SK-N-SH (cell line): ENCODE measurements around the gene BNC2. TPM values are rescaled to one million over a fixed set of nuclear protein-coding genes. Genes with fewer than 3 reads are reported as not detected.

Source experiments
- CTCF ChIA-PET: fragments of 300-600, 350-600 bp; formaldehyde crosslinking; extraction: SDS; loops from one replicate; lab custom pipeline; 2021; lab: Yijun Ruan, JAX
- POLR2A ChIA-PET: fragments of 350-600 bp; sonication (Branson Sonifier 250); formaldehyde crosslinking; extraction: SDS; loops from one replicate; lab custom pipeline; 2020; ENCODE audit warnings: antibody characterized with exemption, inconsistent platforms; lab: Yijun Ruan, JAX
- DNase-seq: peaks from one replicate; pipeline ENCODE4 v3.0.0; 2012
- H2AFZ ChIP-seq: fragments of 200-600 bp; sonication (generic); 2 replicates; pipeline ENCODE4 v1.8.1; 2016; ENCODE audit warnings: antibody characterized with exemption, mild to moderate bottlenecking, low read depth
- H3F3A ChIP-seq: fragments of 200-600 bp; sonication (generic); replicated peaks from 2 replicates; pipeline ENCODE3; 2016; ENCODE audit warnings: antibody characterized with exemption, mild to moderate bottlenecking; ENCODE audit not compliant: insufficient read depth
- H3K27ac ChIP-seq, 2 experiments: fragments of 200-500 bp in 1 of 2; fragments of 200-600 bp in 1 of 2; sonication (Bioruptor generic) in 1 of 2; sonication (generic), shearing (Covaris generic) in 1 of 2; 2 replicates each; pipeline versions ENCODE4 v1.5.1 to v1.6.1; 2014 to 2016; ENCODE audit warnings: low read depth in 2 of 2, inconsistent platforms in 1 of 2, low read length in 1 of 2, mild to moderate bottlenecking in 1 of 2, mixed read lengths in 1 of 2
- H3K27me3 ChIP-seq: fragments of 200-600 bp; sonication (generic), shearing (Covaris generic); 2 replicates; pipeline ENCODE4 v1.6.1; 2016; ENCODE audit warnings: mixed run types; ENCODE audit not compliant: insufficient read depth
- H3K36me3 ChIP-seq, 2 experiments: fragments of 200-500 bp in 1 of 2; fragments of 200-600 bp in 1 of 2; sonication (Bioruptor generic) in 1 of 2; sonication (generic) in 1 of 2; replicated peaks in 1 of 2; 2 replicates each; pipeline versions ENCODE3 to v1.5.1; 2014 to 2016; ENCODE audit warnings: low read length in 1 of 2, mild to moderate bottlenecking in 1 of 2; ENCODE audit not compliant: insufficient read depth in 2 of 2, control insufficient read depth in 1 of 2
- H3K4me1 ChIP-seq, 2 experiments: fragments of 200-500 bp in 1 of 2; fragments of 200-600 bp in 1 of 2; sonication (Bioruptor generic) in 1 of 2; sonication (generic), shearing (Covaris generic) in 1 of 2; 2 replicates each; pipeline versions ENCODE4 v1.5.1 to v1.6.1; 2014 to 2016; ENCODE audit warnings: low read depth in 1 of 2, low read length in 1 of 2, mixed run types in 1 of 2; ENCODE audit not compliant: insufficient read depth in 2 of 2, control insufficient read depth in 1 of 2
- H3K4me2 ChIP-seq: fragments of 200-600 bp; sonication (generic), shearing (Covaris generic); 2 replicates; pipeline ENCODE4 v1.6.1; 2017; ENCODE audit warnings: mixed run types
- H3K4me3 ChIP-seq, 2 experiments: fragments of 200-500 bp in 1 of 2; fragments of 200-600 bp in 1 of 2; sonication (Bioruptor generic) in 1 of 2; sonication (generic), shearing (Covaris generic) in 1 of 2; 2 replicates each; pipeline versions ENCODE4 v1.5.1 to v1.8.1; 2014 to 2016; ENCODE audit warnings: low read depth in 2 of 2, inconsistent platforms in 1 of 2, low read length in 1 of 2, mild to moderate bottlenecking in 1 of 2, mixed read lengths in 1 of 2, moderate library complexity in 1 of 2
- H3K79me2 ChIP-seq: fragments of 200-600 bp; sonication (generic); 2 replicates; pipeline ENCODE4 v1.8.1; 2017; ENCODE audit warnings: mild to moderate bottlenecking; ENCODE audit not compliant: insufficient read depth
- H3K9ac ChIP-seq: fragments of 200-600 bp; sonication (generic); 2 replicates; pipeline ENCODE4 v1.6.1; 2017; ENCODE audit warnings: mixed run types
- H3K9me2 ChIP-seq: fragments of 200-600 bp; sonication (generic); 2 replicates; pipeline ENCODE4 v1.6.1; 2017; ENCODE audit warnings: mixed run types
- H3K9me3 ChIP-seq: fragments of 200-600 bp; sonication (generic); 2 replicates; pipeline ENCODE4 v1.6.1; 2017; ENCODE audit warnings: mixed run types, mild to moderate bottlenecking, moderate library complexity
- H4K20me1 ChIP-seq: fragments of 200-600 bp; sonication (generic); 2 replicates; pipeline ENCODE4 v1.6.1; 2017; ENCODE audit warnings: mild to moderate bottlenecking, mixed run types; ENCODE audit not compliant: insufficient read depth
- CHD2 ChIP-seq: fragments of 150-350 bp; IDR thresholded peaks from 2 replicates; pipeline ENCODE4 v1.6.1; 2018; ENCODE audit warnings: low read length; ENCODE audit not compliant: partially characterized antibody
- ELF1 ChIP-seq: IDR thresholded peaks from 2 replicates; pipeline ENCODE4 v1.4.0; 2012
- EZH2phosphoT487 ChIP-seq: fragments of 200-600 bp; sonication (generic); IDR thresholded peaks from 2 replicates; pipeline ENCODE4 v1.6.1; 2017; ENCODE audit warnings: low read depth, mixed run types, mild to moderate bottlenecking, antibody characterized with exemption, moderate library complexity, borderline replicate concordance
- FOXM1 ChIP-seq: IDR thresholded peaks from 2 replicates; pipeline ENCODE4 v1.4.0; 2012; ENCODE audit warnings: low read depth, mild to moderate bottlenecking
- GABPA ChIP-seq: IDR thresholded peaks from 2 replicates; pipeline ENCODE4 v1.4.0; 2012; ENCODE audit warnings: low read depth, mild to moderate bottlenecking
- IRF3 ChIP-seq: fragments of 150-350 bp; IDR thresholded peaks from 2 replicates; pipeline ENCODE4 v1.6.1; 2016; ENCODE audit warnings: mild to moderate bottlenecking, low read depth, low read length
- POLR2AphosphoS5 ChIP-seq: IDR thresholded peaks from 2 replicates; pipeline ENCODE4 v1.6.1; 2012; ENCODE audit warnings: low read depth, low read length
- SIN3A ChIP-seq: IDR thresholded peaks from 2 replicates; pipeline ENCODE4 v1.6.1; 2012; ENCODE audit warnings: low read depth, mild to moderate bottlenecking, low read length, moderate library complexity, borderline replicate concordance
- TAF1 ChIP-seq: IDR thresholded peaks from 2 replicates; pipeline ENCODE4 v1.6.1; 2012; ENCODE audit warnings: low read depth, mild to moderate bottlenecking, low read length, moderate library complexity, borderline replicate concordance
- TCF12 ChIP-seq: IDR thresholded peaks from 2 replicates; pipeline ENCODE4 v1.4.0; 2012
- WGBS: methylation state at CpG from one replicate; pipeline ENCODE4 v1.1.6; 2017; ENCODE audit warnings: low lambda C conversion rate; 5-methylcytosine and 5-hydroxymethylcytosine counted together
- polyA plus RNA-seq, 3 experiments: library from polyadenylated mRNA; depleted of rRNA; stranded (reverse); fragments of >200 nt; gene quantifications; 2 replicates each; pipeline ENCODE4 v1.2.3, GENCODE V29; 2012
- TF ChIP-seq, protein P1 (sequence below): fragments of 150-350 bp; IDR thresholded peaks from 2 replicates; pipeline ENCODE4 v1.6.1; 2017; ENCODE audit warnings: antibody characterized with exemption, low read length, low read depth, borderline replicate concordance
- TF ChIP-seq, protein P2 (sequence below): fragments of 200-600 bp; sonication (generic); IDR thresholded peaks from 2 replicates; pipeline ENCODE4 v1.6.1; 2017; ENCODE audit warnings: antibody characterized with exemption, mild to moderate bottlenecking, moderate library complexity
- TF ChIP-seq, protein P3 (sequence below): IDR thresholded peaks from 2 replicates; pipeline ENCODE4 v1.4.0; 2012; ENCODE audit warnings: low read depth

The BNC2 gene
- polyA plus RNA-seq, 1 of the 3 experiments (the other 2 are of a cell fraction): 8.8 TPM

GRCh38 chr9:16627967-16628366, 242.5 kb downstream of the BNC2 start (continued):
- TF ChIP-seq, protein P1, sequence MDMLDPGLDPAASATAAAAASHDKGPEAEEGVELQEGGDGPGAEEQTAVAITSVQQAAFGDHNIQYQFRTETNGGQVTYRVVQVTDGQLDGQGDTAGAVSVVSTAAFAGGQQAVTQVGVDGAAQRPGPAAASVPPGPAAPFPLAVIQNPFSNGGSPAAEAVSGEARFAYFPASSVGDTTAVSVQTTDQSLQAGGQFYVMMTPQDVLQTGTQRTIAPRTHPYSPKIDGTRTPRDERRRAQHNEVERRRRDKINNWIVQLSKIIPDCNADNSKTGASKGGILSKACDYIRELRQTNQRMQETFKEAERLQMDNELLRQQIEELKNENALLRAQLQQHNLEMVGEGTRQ: no peak
- TF ChIP-seq ELF1: no peak
- TF ChIP-seq, protein P2, sequence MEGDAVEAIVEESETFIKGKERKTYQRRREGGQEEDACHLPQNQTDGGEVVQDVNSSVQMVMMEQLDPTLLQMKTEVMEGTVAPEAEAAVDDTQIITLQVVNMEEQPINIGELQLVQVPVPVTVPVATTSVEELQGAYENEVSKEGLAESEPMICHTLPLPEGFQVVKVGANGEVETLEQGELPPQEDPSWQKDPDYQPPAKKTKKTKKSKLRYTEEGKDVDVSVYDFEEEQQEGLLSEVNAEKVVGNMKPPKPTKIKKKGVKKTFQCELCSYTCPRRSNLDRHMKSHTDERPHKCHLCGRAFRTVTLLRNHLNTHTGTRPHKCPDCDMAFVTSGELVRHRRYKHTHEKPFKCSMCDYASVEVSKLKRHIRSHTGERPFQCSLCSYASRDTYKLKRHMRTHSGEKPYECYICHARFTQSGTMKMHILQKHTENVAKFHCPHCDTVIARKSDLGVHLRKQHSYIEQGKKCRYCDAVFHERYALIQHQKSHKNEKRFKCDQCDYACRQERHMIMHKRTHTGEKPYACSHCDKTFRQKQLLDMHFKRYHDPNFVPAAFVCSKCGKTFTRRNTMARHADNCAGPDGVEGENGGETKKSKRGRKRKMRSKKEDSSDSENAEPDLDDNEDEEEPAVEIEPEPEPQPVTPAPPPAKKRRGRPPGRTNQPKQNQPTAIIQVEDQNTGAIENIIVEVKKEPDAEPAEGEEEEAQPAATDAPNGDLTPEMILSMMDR: no peak

- Histone ChIP-seq H3K27ac (peak overlapping the region; percentile 83 to 86), H3K9me2 (no peaks in the 10 kb centered on the region), H3K4me2 (peak overlapping the region; percentile 57; the same call in 1 of the 2 replicates), H3K4me3 (no peak overlapping the region), H3K4me1 (peaks cover 28 to 44% of the 10 kb centered on the region in 2 experiments), H3K9ac (peak overlapping the region; percentile 29; the same call in 1 of the 2 replicates), H2AFZ (no peak overlapping the region), H3K36me3 (peaks cover 0 to 4% of the 10 kb centered on the region in 2 experiments), H3F3A (peaks cover 35% of the 10 kb centered on the region), H3K9me3 (no peaks in the 10 kb centered on the region), H4K20me1 (no peaks in the 10 kb centered on the region), H3K79me2 (peaks cover 45% of the 10 kb centered on the region), H3K27me3 (no peaks in the 10 kb centered on the region)
- 57% methylated on average over 2 of the region's 2 CpGs for WGBS
- no peak for TF ChIP-seq CHD2
- no peak for TF ChIP-seq POLR2AphosphoS5
- no peak for TF ChIP-seq SIN3A
- TF ChIP-seq, protein P2: no peak
- TF ChIP-seq, protein P3, sequence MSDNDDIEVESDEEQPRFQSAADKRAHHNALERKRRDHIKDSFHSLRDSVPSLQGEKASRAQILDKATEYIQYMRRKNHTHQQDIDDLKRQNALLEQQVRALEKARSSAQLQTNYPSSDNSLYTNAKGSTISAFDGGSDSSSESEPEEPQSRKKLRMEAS: no peak
- ChIA-PET CTCF (interaction anchor here (0.6 to 1.1 kb wide), 2 partner anchors 13 to 25 kb away, joined by 3 read pairs; no protein-coding TSS in a partner anchor), POLR2A (interaction anchor here (0.6 kb wide), 1 partner anchor 114 kb away, joined by 3 read pairs; no protein-coding TSS in a partner anchor)
- no peak for DNase-seq
Observed at GRCh38 chr9:16627521-16627920, 242.9 kb downstream of the BNC2 start.

DNA sequence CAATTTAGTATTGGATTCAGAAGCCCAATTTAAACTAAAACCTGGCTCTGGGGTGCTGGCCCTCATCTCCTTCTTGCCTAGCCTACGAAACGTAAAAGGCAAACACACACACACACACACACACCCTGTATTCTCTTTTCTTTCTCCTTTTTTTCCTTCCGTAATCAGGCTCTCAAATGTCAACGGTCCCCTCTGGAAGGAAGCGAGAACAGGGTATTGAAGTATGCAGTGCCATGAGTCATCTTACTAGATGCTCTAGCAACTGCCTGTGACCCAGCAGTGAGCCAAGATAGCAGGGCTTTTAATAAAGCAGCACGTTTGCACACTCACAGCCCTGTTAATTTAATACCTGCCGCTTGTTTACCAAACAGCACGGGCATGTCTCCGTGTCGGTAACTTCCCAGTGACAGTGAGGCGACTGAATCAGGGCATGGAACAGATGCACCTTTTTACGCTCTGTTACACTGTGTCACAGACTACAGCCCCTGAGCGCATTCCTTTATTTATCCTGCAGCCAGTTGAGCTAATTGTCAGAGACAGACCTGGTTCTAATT, 243.8 kb downstream of the BNC2 start:
- peaks cover 45% of the 10 kb centered on the region for H3K79me2 ChIP-seq
- H3K9ac ChIP-seq: peak overlapping the region; percentile 29; the same call in 1 of the 2 replicates
- peaks cover 28 to 44% of the 10 kb centered on the region in 2 experiments for H3K4me1 ChIP-seq
- no peaks in the 10 kb centered on the region for H3K9me2 ChIP-seq
- ChIA-PET POLR2A (no interaction called here), CTCF (no interaction called here)
- DNase-seq: no peak
- H3K27me3 ChIP-seq: no peaks in the 10 kb centered on the region
- H3K27ac ChIP-seq: peak overlapping the region; percentile 83 to 86; a peak in 3 of 4 replicates
- peak overlapping the region; percentile 57 for H3K4me2 ChIP-seq
- H3K36me3 ChIP-seq: peaks cover 0 to 4% of the 10 kb centered on the region in 2 experiments
- H4K20me1 ChIP-seq: no peaks in the 10 kb centered on the region
- WGBS: 9% methylated on average over 13 of the region's 13 CpGs
- peak overlapping the region; percentile 20 to 42; a peak in 2 of 4 replicates for H3K4me3 ChIP-seq
- H3F3A ChIP-seq: peaks cover 35% of the 10 kb centered on the region
- H3K9me3 ChIP-seq: no peaks in the 10 kb centered on the region
- H2AFZ ChIP-seq: no peak overlapping the region
- TF ChIP-seq SIN3A: peak; percentile 30; the same call in 1 of the 2 replicates
- TF ChIP-seq, protein P3: peak; percentile 42
- peak; percentile 33; the same call in 1 of the 2 replicates for TF ChIP-seq FOXM1
- no peak for TF ChIP-seq EZH2phosphoT487
- peak; percentile 33; the same call in 1 of the 2 replicates for TF ChIP-seq TAF1
- TF ChIP-seq, protein P1: no peak
- no peak for TF ChIP-seq IRF3
- peak; percentile 85 for TF ChIP-seq TCF12
- TF ChIP-seq GABPA: no peak
- TF ChIP-seq POLR2AphosphoS5: peak; percentile 67; the same call in 1 of the 2 replicates
